H1 (cell line): Measurements from ENCODE around the gene CTNND2. TPM values are rescaled to one million over a fixed set of nuclear protein-coding genes. Genes with fewer than 3 reads are reported as not detected.

ENCODE experiments used
- CTCF ChIA-PET: fragments of 300-600 bp; sonication (Branson Sonifier 250); formaldehyde crosslinking; loops from one replicate; lab custom pipeline; 2021; ENCODE audit not compliant: partially characterized antibody; lab: Charles Lee
- POLR2A ChIA-PET: fragments of 300-600 bp; sonication (Branson Sonifier 250); formaldehyde crosslinking; loops from one replicate; lab custom pipeline; 2021; ENCODE audit warnings: inconsistent platforms; ENCODE audit not compliant: partially characterized antibody; lab: Charles Lee
- DNase-seq, 2 experiments: peaks; one replicate each; pipeline versions ENCODE4 v3.0.0 to v3.0.0-alpha.2; 2010 to 2022; ENCODE audit warnings: low spot score in 2 of 2, low read depth in 1 of 2, mixed read lengths in 1 of 2
- FAIRE-seq: peaks from 2 replicates; lab custom pipeline; 2011; peaks lifted over from hg19 to GRCh38; lab: Jason Lieb, UNC
- H2AFZ ChIP-seq: 2 replicates; pipeline ENCODE4 v1.8.1; 2012; ENCODE audit warnings: low read length, inconsistent platforms
- H2AK5ac ChIP-seq: 2 replicates; pipeline ENCODE4 v1.6.1; 2013; ENCODE audit warnings: low read depth, low read length
- H2BK120ac ChIP-seq: replicated peaks from 2 replicates; pipeline ENCODE3; 2013; ENCODE audit warnings: low read depth, low read length, inconsistent platforms
- H2BK12ac ChIP-seq: 2 replicates; pipeline ENCODE4 v1.6.1; 2013; ENCODE audit warnings: low read depth, low read length
- H2BK15ac ChIP-seq: 2 replicates; pipeline ENCODE4 v1.6.1; 2013; ENCODE audit warnings: low read length
- H2BK20ac ChIP-seq: 2 replicates; pipeline ENCODE4 v1.6.1; 2013; ENCODE audit warnings: low read length
- H2BK5ac ChIP-seq: 2 replicates; pipeline ENCODE4 v1.6.1; 2013; ENCODE audit warnings: low read depth, low read length
- H3K14ac ChIP-seq: 2 replicates; pipeline ENCODE4 v1.6.1; 2013; ENCODE audit warnings: inconsistent platforms; ENCODE audit not compliant: insufficient read length
- H3K18ac ChIP-seq: 2 replicates; pipeline ENCODE4 v1.6.1; 2013; ENCODE audit warnings: low read length; ENCODE audit errors: extremely low read depth
- H3K23ac ChIP-seq: 2 replicates; pipeline ENCODE4 v1.6.1; 2013; ENCODE audit warnings: inconsistent platforms; ENCODE audit not compliant: insufficient read length
- H3K23me2 ChIP-seq: 2 replicates; pipeline ENCODE4 v1.6.1; 2013; ENCODE audit warnings: low read depth, low read length
- H3K27ac ChIP-seq: 2 replicates; pipeline ENCODE4 v1.6.1; 2011; ENCODE audit warnings: low read depth, low read length, inconsistent platforms
- H3K27me3 ChIP-seq, 4 experiments: replicated peaks in 1 of 4; 1 replicate in 1 of 4; 2 replicates in 3 of 4; pipeline versions ENCODE4 v1.6.1 to v1.8.1; 2011 to 2013; ENCODE audit warnings: low read length in 3 of 4, mild to moderate bottlenecking in 3 of 4, inconsistent platforms in 2 of 4, mixed read lengths in 2 of 4, moderate library complexity in 1 of 4; ENCODE audit not compliant: control insufficient read depth in 3 of 4, insufficient read depth in 3 of 4; ENCODE audit errors: extremely low read depth in 1 of 4
- H3K36me3 ChIP-seq, 4 experiments: 2 replicates each; pipeline versions ENCODE4 v1.6.1 to v1.8.1; 2011 to 2013; ENCODE audit warnings: mild to moderate bottlenecking in 4 of 4, low read length in 3 of 4, moderate library complexity in 2 of 4, control low read depth in 1 of 4, inconsistent platforms in 1 of 4; ENCODE audit not compliant: insufficient read depth in 4 of 4, control insufficient read depth in 2 of 4
- H3K4ac ChIP-seq: replicated peaks from 2 replicates; pipeline ENCODE3; 2013; ENCODE audit warnings: low read length, low read depth, mixed read lengths, inconsistent platforms; ENCODE audit not compliant: insufficient read length
- H3K4me1 ChIP-seq, 4 experiments: replicated peaks in 1 of 4; 1 replicate in 1 of 4; 2 replicates in 3 of 4; pipeline versions ENCODE4 v1.6.1 to v1.8.1; 2011 to 2013; ENCODE audit warnings: low read length in 3 of 4, inconsistent platforms in 2 of 4, mixed read lengths in 1 of 4; ENCODE audit not compliant: insufficient read depth in 4 of 4, control insufficient read depth in 3 of 4
- H3K4me2 ChIP-seq, 2 experiments: 2 replicates each; pipeline versions ENCODE4 v1.6.1 to v1.8.1; 2011 to 2013; ENCODE audit warnings: low read depth in 2 of 2, low read length in 2 of 2, control low read depth in 1 of 2, inconsistent platforms in 1 of 2, mild to moderate bottlenecking in 1 of 2; ENCODE audit not compliant: insufficient read depth in 1 of 2
- H3K4me3 ChIP-seq, 4 experiments: fragments of 200-600, 300-600 bp in 1 of 4; sonication (generic), shearing (Covaris generic), sonication (Bioruptor Twin) in 1 of 4; 2 replicates each; pipeline versions ENCODE4 v1.5.1 to v1.8.1; 2011 to 2016; ENCODE audit warnings: low read length in 4 of 4, low read depth in 3 of 4, control low read depth in 2 of 4, inconsistent platforms in 2 of 4, mild to moderate bottlenecking in 2 of 4, mixed read lengths in 1 of 4, moderate library complexity in 1 of 4; ENCODE audit not compliant: insufficient read depth in 2 of 4; ENCODE audit errors: extremely low read depth in 1 of 4
- H3K56ac ChIP-seq: replicated peaks from 2 replicates; pipeline ENCODE3; 2013; ENCODE audit warnings: low read depth, mild to moderate bottlenecking, mixed read lengths, low read length, inconsistent platforms; ENCODE audit not compliant: insufficient read length
- H3K79me1 ChIP-seq: 2 replicates; pipeline ENCODE4 v1.6.1; 2013; ENCODE audit warnings: low read depth, low read length, control low read depth
- H3K79me2 ChIP-seq, 2 experiments: 2 replicates each; pipeline versions ENCODE4 v1.6.1 to v1.8.1; 2012 to 2013; ENCODE audit warnings: low read length in 2 of 2, mild to moderate bottlenecking in 2 of 2, inconsistent platforms in 1 of 2; ENCODE audit not compliant: insufficient read depth in 2 of 2, control insufficient read depth in 1 of 2
- H3K9ac ChIP-seq, 4 experiments: replicated peaks in 1 of 4; 1 replicate in 1 of 4; 2 replicates in 3 of 4; pipeline versions ENCODE4 v1.6.1 to v1.8.1; 2011 to 2013; ENCODE audit warnings: low read depth in 3 of 4, low read length in 3 of 4, control low read depth in 2 of 4, mild to moderate bottlenecking in 2 of 4, moderate library complexity in 2 of 4, inconsistent platforms in 1 of 4; ENCODE audit errors: extremely low read depth in 1 of 4
- H3K9me3 ChIP-seq, 2 experiments: 2 replicates each; pipeline versions ENCODE4 v1.6.1 to v1.8.1; 2012 to 2013; ENCODE audit warnings: mild to moderate bottlenecking in 2 of 2, moderate library complexity in 2 of 2, control low read depth in 1 of 2, inconsistent platforms in 1 of 2, low read depth in 1 of 2, low read length in 1 of 2, mixed read lengths in 1 of 2; ENCODE audit not compliant: insufficient read depth in 2 of 2
- H4K20me1 ChIP-seq, 2 experiments: replicated peaks in 1 of 2; 2 replicates each; pipeline versions ENCODE3 to v1.8.1; 2011 to 2013; ENCODE audit warnings: inconsistent platforms in 2 of 2, low read length in 2 of 2, mild to moderate bottlenecking in 1 of 2; ENCODE audit not compliant: insufficient read depth in 2 of 2, control insufficient read depth in 1 of 2
- H4K5ac ChIP-seq: 2 replicates; pipeline ENCODE4 v1.6.1; 2013; ENCODE audit warnings: low read length, low read depth, mixed read lengths, inconsistent platforms; ENCODE audit not compliant: insufficient read length
- H4K8ac ChIP-seq: 2 replicates; pipeline ENCODE4 v1.8.0; 2013; ENCODE audit warnings: mild to moderate bottlenecking, moderate library complexity, low read length, inconsistent platforms; ENCODE audit not compliant: insufficient read depth; ENCODE audit errors: extremely low read depth
- H4K91ac ChIP-seq: replicated peaks from 2 replicates; pipeline ENCODE3; 2013; ENCODE audit warnings: low read length, mixed read lengths, inconsistent platforms; ENCODE audit not compliant: insufficient read length
- BACH1 ChIP-seq: IDR thresholded peaks from 2 replicates; pipeline ENCODE4 v1.6.1; 2012; ENCODE audit warnings: low read length, improper control_type of control experiment
- CEBPB ChIP-seq: IDR thresholded peaks from 2 replicates; pipeline ENCODE4 v1.6.1; 2012; ENCODE audit warnings: low read depth, low read length
- CTCF ChIP-seq, 3 experiments: IDR thresholded peaks; 1 replicate in 2 of 3; 2 replicates in 1 of 3; pipeline versions ENCODE4 v1.5.1 to v1.6.1; 2011; ENCODE audit warnings: low read length in 3 of 3, mild to moderate bottlenecking in 3 of 3, inconsistent platforms in 2 of 3, low read depth in 1 of 3, moderate library complexity in 1 of 3; ENCODE audit not compliant: insufficient read depth in 1 of 3; ENCODE audit errors: control extremely low read depth in 1 of 3
- FOSL1 ChIP-seq: IDR thresholded peaks from 2 replicates; pipeline ENCODE4 v1.6.1; 2011; ENCODE audit warnings: mild to moderate bottlenecking, low read depth, low read length, moderate library complexity; ENCODE audit not compliant: insufficient read depth
- MAFK ChIP-seq: IDR thresholded peaks from 2 replicates; pipeline ENCODE4 v1.6.1; 2012; ENCODE audit warnings: low read depth, mild to moderate bottlenecking, improper control_type of control experiment, low read length
- NANOG ChIP-seq: IDR thresholded peaks from 2 replicates; pipeline ENCODE4 v1.6.1; 2011; ENCODE audit warnings: low read length, low read depth, mild to moderate bottlenecking, inconsistent platforms; ENCODE audit not compliant: insufficient read depth, poor library complexity, severe bottlenecking
- RAD21 ChIP-seq, 2 experiments: IDR thresholded peaks in 1 of 2; conservative IDR thresholded peaks in 1 of 2; 2 replicates each; pipeline ENCODE4 v1.6.1; 2011; ENCODE audit warnings: low read depth in 2 of 2, low read length in 2 of 2, improper control_type of control experiment in 1 of 2, inconsistent platforms in 1 of 2, mild to moderate bottlenecking in 1 of 2, moderate library complexity in 1 of 2
- SAP30 ChIP-seq: fragments of 300-600 bp; sonication (generic); IDR thresholded peaks from 2 replicates; pipeline ENCODE4 v1.7.1; 2012; ENCODE audit warnings: low read length, moderate library complexity, mild to moderate bottlenecking, inconsistent platforms; ENCODE audit not compliant: insufficient read depth, insufficient replicate concordance
- TCF12 ChIP-seq: IDR thresholded peaks from 2 replicates; pipeline ENCODE4 v1.6.1; 2011; ENCODE audit warnings: low read depth, mild to moderate bottlenecking, low read length
- USF2 ChIP-seq: IDR thresholded peaks from 2 replicates; pipeline ENCODE4 v1.6.1; 2011; ENCODE audit warnings: low read length, improper control_type of control experiment
- WGBS, 2 experiments: shearing (Covaris generic) in 1 of 2; methylation state at CpG; one replicate each; pipeline versions ENCODE4 v1.1.6 to v1.1.7; 2013 to 2015; ENCODE audit warnings: low lambda C conversion rate in 2 of 2, mixed read lengths in 2 of 2, inconsistent platforms in 1 of 2, low coverage in 1 of 2, missing lambda C conversion rate in 1 of 2; ENCODE audit not compliant: insufficient replicate concordance in 2 of 2, insufficient coverage in 1 of 2, insufficient read length in 1 of 2; ENCODE audit errors: extremely low coverage in 1 of 2, missing lambda C conversion rate in 1 of 2; 5-methylcytosine and 5-hydroxymethylcytosine counted together
- polyA plus RNA-seq, 7 experiments: library from polyadenylated mRNA; depleted of rRNA in 3 of 7; stranded (reverse) in 5 of 7; unstranded in 2 of 7; fragments of >200 nt in 5 of 7; fragments of 200-250 nt in 2 of 7; gene quantifications; 1 replicate in 5 of 7; 2 replicates in 1 of 7; 4 replicates in 1 of 7; pipeline versions ENCODE4 v1.2.1 to v1.2.3, GENCODE V29; 2011 to 2013; ENCODE audit warnings: missing spikeins in 2 of 7, mixed read lengths in 2 of 7
- total RNA-seq: library from RNA; stranded (reverse); fragmentation: NEBNext Ultra II Directional; extraction: Animal tissue kit (Norgen Biotek cat#: 25700); gene quantifications from 2 replicates; pipeline ENCODE4 v1.2.1, GENCODE V29; 2021

CTNND2 gene
- total and polyA plus RNA-seq, 2 of the 8 experiments (the other 6 are each of a cell fraction or from before 2014, with no cell fraction given): 7.4 to 14.2 TPM

GRCh38 chr5:11104210-11104609 lies 800.0 kb downstream of the CTNND2 start:
- no peaks in the 10 kb centered on the region for H3K79me2 ChIP-seq
- no peak overlapping the region for H3K18ac ChIP-seq
- 0 out of 7 replicates have a peak, but pooled peaks cover 0 to 2% (median 0%) of the 10 kb centered on the region in 4 experiments for H3K4me1 ChIP-seq
- FAIRE-seq (no peak), DNase-seq (no peak)
- CTCF ChIA-PET: interaction anchor here (1.7 kb wide), 1 partner anchor 116 kb away, joined by 4 read pairs; no protein-coding TSS in a partner anchor
- H3K4ac ChIP-seq: no peak overlapping the region
- H4K91ac ChIP-seq: no peak overlapping the region
- no peak overlapping the region for H2AK5ac ChIP-seq
- no peak overlapping the region for H3K4me2 ChIP-seq
- no peak overlapping the region for H3K4me3 ChIP-seq
- H3K14ac ChIP-seq: no peak overlapping the region
- H2BK20ac ChIP-seq: no peak overlapping the region
- H2BK120ac ChIP-seq: no peak overlapping the region
- 82% methylated on average over 1 of the region's 1 CpG; no CpG with 5 or more reads in 1 of the 2 experiments for WGBS, 2 experiments
- H2AFZ ChIP-seq: no peak overlapping the region
- POLR2A ChIA-PET: no interaction called here
- H3K27ac ChIP-seq: no peak overlapping the region
- no peak overlapping the region for H2BK5ac ChIP-seq
- H3K23me2 ChIP-seq: no peaks in the 10 kb centered on the region
- no peaks in the 10 kb centered on the region for H3K36me3 ChIP-seq
- H4K5ac ChIP-seq: no peak overlapping the region
- TF ChIP-seq CEBPB: no peak
- TF ChIP-seq BACH1: no peak
- TF ChIP-seq CTCF (IDR thresholded peaks at IDR 0.05; ENCODE audit: control extremely low read depth in 1 of 3, insufficient read depth in 1 of 3, low read depth in 1 of 3, low read length in 3 of 3): no peak
- no peak for TF ChIP-seq TCF12
- no peak for TF ChIP-seq USF2
- TF ChIP-seq SAP30: no peak
- TF ChIP-seq FOSL1: no peak
- no peak for TF ChIP-seq RAD21 (IDR thresholded peaks at IDR 0.05 in 1 of 2, conservative IDR thresholded peaks at IDR 0.05 in 1 of 2; ENCODE audit: low read depth in 2 of 2, low read length in 2 of 2)
- TF ChIP-seq MAFK: no peak
- no peak for TF ChIP-seq NANOG
- TF ChIP-seq, all 59 proteins: peak for 0
- Histone ChIP-seq H3K9ac (no peak overlapping the region), H4K8ac (no peak overlapping the region), H4K20me1 (no peaks in the 10 kb centered on the region), H3K9me3 (no peaks in the 10 kb centered on the region), H2BK12ac (no peak overlapping the region), H2BK15ac (no peak overlapping the region), H3K27me3 (no peaks in the 10 kb centered on the region), H3K56ac (no peak overlapping the region), H3K79me1 (no peaks in the 10 kb centered on the region), H3K23ac (no peak overlapping the region)
